ENCODE results near the gene MTA1.

The MTA1 gene

DNA sequence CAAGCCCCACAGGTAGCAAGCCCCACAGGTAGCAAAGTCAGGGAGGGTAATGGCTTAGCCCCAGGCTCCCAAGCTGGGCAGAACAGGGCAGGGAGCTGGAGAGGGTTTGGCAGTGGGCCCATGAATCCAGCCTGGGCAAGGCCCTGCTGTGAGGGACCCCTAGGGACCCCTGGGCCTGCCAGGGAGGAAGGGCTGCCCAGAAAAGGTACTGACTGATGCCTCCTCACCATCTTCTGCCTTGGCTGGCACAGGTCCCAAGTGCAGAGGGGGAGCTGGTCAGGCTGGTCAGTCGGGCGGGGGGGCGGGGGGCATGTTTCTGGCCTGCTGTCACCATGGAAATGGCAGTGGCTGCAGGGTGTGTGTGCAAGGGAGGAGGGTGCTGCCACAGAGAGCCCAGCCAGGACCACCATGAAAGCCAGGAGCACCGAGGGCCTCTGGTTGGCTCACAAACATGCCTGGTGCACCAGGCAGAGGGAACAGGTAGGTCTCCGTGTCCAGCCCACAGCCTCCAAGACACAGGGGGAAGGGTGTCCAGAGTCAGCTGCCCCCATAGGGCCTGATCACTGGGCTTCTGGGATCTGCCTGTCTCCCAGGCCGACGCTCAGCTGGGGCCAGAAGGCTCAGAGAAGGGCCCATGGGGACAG lies 53.5 kb downstream of the MTA1 start:
- peaks cover 0 to 14% (median 8%) of the 10 kb centered on the region in 3 donors for H3K36me3 ChIP-seq
- H3K9me3 ChIP-seq: no peaks in the 10 kb centered on the region
- H3K4me3 ChIP-seq: peak overlapping the region; percentile 76 to 88
- TF ChIP-seq, protein P1, sequence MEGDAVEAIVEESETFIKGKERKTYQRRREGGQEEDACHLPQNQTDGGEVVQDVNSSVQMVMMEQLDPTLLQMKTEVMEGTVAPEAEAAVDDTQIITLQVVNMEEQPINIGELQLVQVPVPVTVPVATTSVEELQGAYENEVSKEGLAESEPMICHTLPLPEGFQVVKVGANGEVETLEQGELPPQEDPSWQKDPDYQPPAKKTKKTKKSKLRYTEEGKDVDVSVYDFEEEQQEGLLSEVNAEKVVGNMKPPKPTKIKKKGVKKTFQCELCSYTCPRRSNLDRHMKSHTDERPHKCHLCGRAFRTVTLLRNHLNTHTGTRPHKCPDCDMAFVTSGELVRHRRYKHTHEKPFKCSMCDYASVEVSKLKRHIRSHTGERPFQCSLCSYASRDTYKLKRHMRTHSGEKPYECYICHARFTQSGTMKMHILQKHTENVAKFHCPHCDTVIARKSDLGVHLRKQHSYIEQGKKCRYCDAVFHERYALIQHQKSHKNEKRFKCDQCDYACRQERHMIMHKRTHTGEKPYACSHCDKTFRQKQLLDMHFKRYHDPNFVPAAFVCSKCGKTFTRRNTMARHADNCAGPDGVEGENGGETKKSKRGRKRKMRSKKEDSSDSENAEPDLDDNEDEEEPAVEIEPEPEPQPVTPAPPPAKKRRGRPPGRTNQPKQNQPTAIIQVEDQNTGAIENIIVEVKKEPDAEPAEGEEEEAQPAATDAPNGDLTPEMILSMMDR (IDR thresholded peaks at IDR 0.05): no peak
- H3K27ac ChIP-seq: peak overlapping the region; percentile 97 to 98
- peak; percentile 69 to 93 for DNase-seq
- no peaks in the 10 kb centered on the region for H3K27me3 ChIP-seq
- peaks cover 15 to 85% (median 71%) of the 10 kb centered on the region in 4 donors for H3K4me1 ChIP-seq
- intact Hi-C loops (cut with DNase I; ENCODE audit: low total_unique reads): loop anchor here (10.0 kb wide), 1 partner anchor 718 kb away; the partner anchor contains the start of gene SIVA1

DNA sequence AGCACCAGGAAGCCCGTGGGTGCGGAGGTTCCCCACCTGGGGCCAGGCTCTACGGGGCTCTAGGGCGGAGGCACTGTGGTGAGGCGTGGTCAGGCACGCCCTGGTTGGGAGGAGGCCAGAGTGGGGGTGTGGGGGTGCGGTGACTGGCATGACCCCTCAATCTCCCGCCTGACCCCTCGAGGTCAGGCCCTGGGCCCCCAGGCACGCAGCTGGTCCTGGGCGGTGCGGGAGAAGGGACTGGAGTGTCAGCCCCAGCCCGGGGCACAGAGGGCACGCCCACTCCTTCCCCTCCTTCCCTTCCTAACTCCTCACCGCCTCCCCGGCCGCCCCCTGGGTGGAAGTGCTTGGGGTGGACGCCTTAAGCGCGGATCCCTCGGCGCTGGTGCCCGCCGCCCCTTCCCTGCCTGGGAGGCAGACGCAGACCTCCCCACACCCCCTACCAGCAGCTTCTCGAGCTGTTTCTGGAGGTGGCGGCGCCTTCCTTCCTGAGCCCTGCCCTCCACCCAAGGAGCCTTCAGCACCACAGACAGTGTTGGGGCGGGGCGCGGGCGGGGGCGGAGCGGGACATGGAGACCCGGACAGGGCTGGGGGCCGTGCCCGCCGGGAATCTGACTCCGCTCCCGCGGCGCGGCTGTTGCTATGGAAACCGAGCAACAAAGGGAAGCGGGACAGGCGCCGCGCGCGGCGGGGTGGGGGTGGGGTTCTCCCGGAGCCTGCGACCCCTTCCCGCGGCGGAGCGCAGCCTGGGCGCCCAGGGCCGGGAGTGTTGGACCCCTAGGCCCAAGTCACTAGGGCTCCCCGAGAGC lies 54.3 kb downstream of the MTA1 start:
- peak overlapping the region; percentile 97 to 98 for H3K27ac ChIP-seq
- H3K4me1 ChIP-seq: peaks cover 15 to 84% (median 69%) of the 10 kb centered on the region in 4 donors
- H3K4me3 ChIP-seq: peak overlapping the region; percentile 76 to 88
- H3K36me3 ChIP-seq: peaks cover 0 to 21% (median 15%) of the 10 kb centered on the region in 3 donors
- H3K9me3 ChIP-seq: no peaks in the 10 kb centered on the region
- intact Hi-C loops (cut with DNase I; ENCODE audit: low total_unique reads): loop anchor here (10.0 kb wide), 1 partner anchor 719 kb away; the partner anchor contains the start of gene SIVA1
- DNase-seq: peak; percentile 93 to 98
- TF ChIP-seq, protein P1 (IDR thresholded peaks at IDR 0.05): no peak
- H3K27me3 ChIP-seq: no peaks in the 10 kb centered on the region

DNA sequence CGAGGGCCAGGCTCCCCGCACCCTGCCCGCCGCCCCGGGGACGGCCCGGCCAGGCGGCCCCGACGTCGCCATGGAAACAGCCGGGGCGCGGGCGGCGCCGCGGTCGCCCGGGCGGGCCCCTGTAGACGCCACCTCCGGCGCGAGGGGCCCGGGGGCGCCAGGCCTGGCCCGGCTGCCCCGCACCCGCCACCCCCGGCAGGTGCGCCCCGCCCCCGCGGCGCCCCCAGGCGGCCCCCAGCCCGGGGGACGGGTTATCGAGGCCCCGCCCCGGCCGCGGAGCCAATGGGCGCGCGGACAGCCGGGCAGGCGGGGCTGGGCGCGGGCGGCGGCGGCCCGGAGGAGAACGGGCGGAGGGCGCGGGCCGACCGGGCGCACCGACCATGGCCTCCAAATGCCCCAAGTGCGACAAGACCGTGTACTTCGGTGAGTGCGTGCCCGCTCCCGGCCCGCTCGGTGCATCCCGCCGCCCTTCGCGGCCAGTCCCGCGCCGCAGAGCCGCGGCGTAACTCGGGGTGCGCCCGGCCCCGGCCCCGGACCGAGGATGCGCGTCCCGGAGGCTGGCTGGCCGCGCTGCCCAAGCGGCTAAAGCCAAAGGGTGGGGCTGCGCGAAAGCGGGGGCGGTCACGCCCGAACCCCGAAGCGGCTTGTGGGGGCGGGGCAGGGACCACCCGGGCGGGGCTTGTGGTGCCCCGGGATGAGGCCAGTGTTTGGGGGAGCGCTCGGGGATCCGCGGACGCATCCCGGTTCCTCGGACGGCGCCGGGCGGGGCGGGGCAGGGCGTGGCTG lies 55.0 kb downstream of the MTA1 start, which contains the start of gene CRIP2:
Gene CRIP2, plus strand, starts transcription at position 339 of the 786 bp plus-strand sequence. Its CDS starts 42 bp downstream, at position 381.
- peaks cover 15 to 83% (median 67%) of the 10 kb centered on the region in 4 donors for H3K4me1 ChIP-seq
- H3K27me3 ChIP-seq: no peaks in the 10 kb centered on the region
- peak within 1 kb of the TSS; percentile 97 to 98 for H3K27ac ChIP-seq
- H3K9me3 ChIP-seq: no peaks in the 10 kb centered on the region
- DNase-seq: peak in 1 of 2 donors; percentile 78
- intact Hi-C loops (cut with DNase I; ENCODE audit: low total_unique reads): loop anchor here (10.0 kb wide), 1 partner anchor 720 kb away; the partner anchor contains the start of gene SIVA1
- peak within 1 kb of the TSS; percentile 76 to 88 for H3K4me3 ChIP-seq
- H3K36me3 ChIP-seq: peaks cover 6 to 25% (median 21%) of the 10 kb centered on the region in 3 donors
- TF ChIP-seq, protein P1 (IDR thresholded peaks at IDR 0.05): no peak

DNA sequence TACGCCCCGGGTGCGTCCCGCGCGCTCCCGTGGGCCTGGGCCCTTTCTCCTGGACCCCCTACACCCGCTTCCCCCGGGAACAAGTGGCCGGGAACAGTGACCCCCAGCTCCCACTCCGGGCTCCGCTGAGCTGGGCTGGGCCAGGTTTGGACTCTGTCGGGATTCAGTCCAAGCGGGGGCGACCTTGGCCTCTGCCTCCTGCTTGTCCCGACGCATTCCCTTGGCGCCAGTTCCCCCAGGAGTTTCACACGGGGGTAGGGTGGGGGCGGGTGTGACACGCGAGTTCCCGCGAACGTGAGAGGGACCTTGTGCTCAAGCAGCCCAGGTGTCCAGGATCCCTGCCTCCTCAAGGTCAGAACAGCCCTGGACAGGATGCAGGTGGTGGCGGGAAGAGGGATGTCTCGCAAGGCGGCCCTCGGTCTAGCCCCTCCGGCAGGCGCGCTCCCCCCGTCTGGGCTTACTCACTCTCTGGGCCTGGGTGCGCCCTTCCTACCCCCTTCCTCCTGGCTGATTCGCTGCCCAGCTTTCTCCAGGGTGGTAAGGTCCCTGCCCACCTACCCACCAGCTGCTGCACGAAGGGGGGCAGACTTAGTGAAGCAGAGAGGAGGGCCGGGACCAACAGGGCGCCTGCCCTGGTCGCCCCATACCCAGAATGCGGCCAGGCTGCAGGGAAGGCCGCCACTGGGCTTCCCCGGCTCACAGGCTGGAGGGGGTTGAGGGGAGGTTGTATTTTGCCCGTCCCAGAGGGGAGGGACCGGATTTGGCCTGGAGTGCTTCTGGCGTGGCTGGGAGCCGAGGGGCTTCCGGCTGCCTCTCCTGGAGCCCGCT lies 55.9 kb downstream of the MTA1 start:
- Histone ChIP-seq H3K27me3 (no peaks in the 10 kb centered on the region), H3K4me3 (peak overlapping the region; percentile 76 to 88), H3K36me3 (peaks cover 6 to 23% (median 14%) of the 10 kb centered on the region in 3 donors), H3K4me1 (peaks cover 18 to 83% (median 70%) of the 10 kb centered on the region in 4 donors), H3K9me3 (no peaks in the 10 kb centered on the region), H3K27ac (peak overlapping the region; percentile 97 to 98)
- intact Hi-C loops (cut with DNase I; ENCODE audit: low total_unique reads): loop anchor here (10.0 kb wide), 1 partner anchor 721 kb away; the partner anchor contains the start of gene SIVA1
- TF ChIP-seq, protein P1 (IDR thresholded peaks at IDR 0.05): no peak
- peak; percentile 71 to 88 for DNase-seq
